ENCODE data around the gene ADIPOR1. TPM values are rescaled to one million over a fixed set of nuclear protein-coding genes. Genes with fewer than 3 reads are reported as not detected.

Gene ADIPOR1
- polyA plus RNA-seq, 2 of the 4 experiments (the other 2 are of a cell fraction), result 56.4 to 131 TPM

DNA sequence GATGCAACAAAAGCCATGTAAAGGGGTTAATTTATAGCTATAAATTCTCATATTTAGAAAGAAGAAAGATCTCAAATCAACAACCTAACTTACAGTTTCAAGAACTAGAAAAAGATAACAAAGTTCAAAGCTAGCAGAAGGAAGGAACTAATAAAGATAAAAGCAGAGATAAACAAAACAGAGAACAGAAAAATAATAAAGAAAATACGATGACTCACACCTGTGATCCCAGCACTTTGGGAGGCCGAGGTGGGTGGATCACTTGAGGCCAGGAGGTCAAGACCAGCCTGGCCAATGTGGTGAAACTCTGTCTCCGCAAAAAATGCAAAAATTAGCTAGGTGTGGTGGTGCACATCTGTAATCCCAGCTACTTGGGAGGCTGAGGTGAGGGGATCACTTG lies 36.6 kb upstream of the ADIPOR1 start:
- Histone ChIP-seq H3K9me3 (no peaks in the 10 kb centered on the region), H3K27ac (no peak overlapping the region), H3K4me1 (no peaks in the 10 kb centered on the region), H3K4me2 (no peak overlapping the region), H3K4me3 (no peak overlapping the region)
- ATAC-seq (no peak), FAIRE-seq (no peak), DNase-seq (ENCODE audit: low read depth in 1 of 2, low spot score in 1 of 2) (no peak)
- TF ChIP-seq HEYL (CRISPR knock-in tag; IDR thresholded peaks at IDR 0.05), result no peak
- ChIA-PET CTCF (interaction anchor here (0.6 to 1.3 kb wide), 3 partner anchors 17 to 108 kb away, joined by 3 to 6 read pairs (median 4); no protein-coding TSS in a partner anchor), POLR2A (interaction anchor here (1.6 kb wide), 1 partner anchor 13 kb away, joined by 6 read pairs; the partner anchor contains the start of gene TMEM183A)
- WGBS (ENCODE audit: missing lambda C conversion rate), result 6% methylated on average over 3 of the region's 3 CpGs

DNA sequence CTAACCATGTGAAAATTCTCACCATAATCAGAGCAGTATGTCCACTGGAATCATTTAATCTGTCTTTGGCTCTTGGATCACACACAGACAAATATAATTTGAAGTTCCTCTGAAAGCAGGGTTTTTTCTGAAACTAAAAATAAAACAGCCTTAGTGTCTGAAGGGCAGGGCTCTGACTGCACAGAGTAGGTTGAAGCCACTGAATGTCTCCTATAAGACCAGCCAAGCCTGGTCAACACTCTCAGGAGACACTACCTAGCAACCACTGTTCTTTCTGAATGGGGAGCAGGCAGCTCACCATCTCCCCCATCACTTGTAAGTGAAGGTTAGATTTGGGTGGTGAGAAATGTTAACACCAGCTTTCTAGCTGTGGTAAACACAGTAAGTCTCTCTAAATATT lies 33.0 kb upstream of the ADIPOR1 start:
- Histone ChIP-seq H3K4me2 (no peak overlapping the region), H3K9me3 (no peaks in the 10 kb centered on the region), H3K4me1 (no peaks in the 10 kb centered on the region), H3K4me3 (no peak overlapping the region), H3K27ac (no peak overlapping the region)
- POLR2A ChIA-PET, result no interaction called here
- TF ChIP-seq, protein P1, sequence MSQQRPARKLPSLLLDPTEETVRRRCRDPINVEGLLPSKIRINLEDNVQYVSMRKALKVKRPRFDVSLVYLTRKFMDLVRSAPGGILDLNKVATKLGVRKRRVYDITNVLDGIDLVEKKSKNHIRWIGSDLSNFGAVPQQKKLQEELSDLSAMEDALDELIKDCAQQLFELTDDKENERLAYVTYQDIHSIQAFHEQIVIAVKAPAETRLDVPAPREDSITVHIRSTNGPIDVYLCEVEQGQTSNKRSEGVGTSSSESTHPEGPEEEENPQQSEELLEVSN (IDR thresholded peaks at IDR 0.05; ENCODE audit: borderline replicate concordance, low read depth), result no peak
- TF ChIP-seq, protein P2, sequence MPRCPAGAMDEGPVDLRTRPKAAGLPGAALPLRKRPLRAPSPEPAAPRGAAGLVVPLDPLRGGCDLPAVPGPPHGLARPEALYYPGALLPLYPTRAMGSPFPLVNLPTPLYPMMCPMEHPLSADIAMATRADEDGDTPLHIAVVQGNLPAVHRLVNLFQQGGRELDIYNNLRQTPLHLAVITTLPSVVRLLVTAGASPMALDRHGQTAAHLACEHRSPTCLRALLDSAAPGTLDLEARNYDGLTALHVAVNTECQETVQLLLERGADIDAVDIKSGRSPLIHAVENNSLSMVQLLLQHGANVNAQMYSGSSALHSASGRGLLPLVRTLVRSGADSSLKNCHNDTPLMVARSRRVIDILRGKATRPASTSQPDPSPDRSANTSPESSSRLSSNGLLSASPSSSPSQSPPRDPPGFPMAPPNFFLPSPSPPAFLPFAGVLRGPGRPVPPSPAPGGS (IDR thresholded peaks at IDR 0.05), result no peak
- no peak for TF ChIP-seq RFX5 (IDR thresholded peaks at IDR 0.05)
- TF ChIP-seq CHD4 (IDR thresholded peaks at IDR 0.05; ENCODE audit: borderline replicate concordance), result no peak
- TF ChIP-seq, protein P3, sequence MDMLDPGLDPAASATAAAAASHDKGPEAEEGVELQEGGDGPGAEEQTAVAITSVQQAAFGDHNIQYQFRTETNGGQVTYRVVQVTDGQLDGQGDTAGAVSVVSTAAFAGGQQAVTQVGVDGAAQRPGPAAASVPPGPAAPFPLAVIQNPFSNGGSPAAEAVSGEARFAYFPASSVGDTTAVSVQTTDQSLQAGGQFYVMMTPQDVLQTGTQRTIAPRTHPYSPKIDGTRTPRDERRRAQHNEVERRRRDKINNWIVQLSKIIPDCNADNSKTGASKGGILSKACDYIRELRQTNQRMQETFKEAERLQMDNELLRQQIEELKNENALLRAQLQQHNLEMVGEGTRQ (IDR thresholded peaks at IDR 0.05), result no peak
- no peak for TF ChIP-seq NR3C1 (IDR thresholded peaks at IDR 0.05)
- no peak for TF ChIP-seq SMC3 (IDR thresholded peaks at IDR 0.05)
- no peak for DNase-seq (ENCODE audit: low read depth in 1 of 2, low spot score in 1 of 2)
- no peak for FAIRE-seq
- no peak for ATAC-seq
- CTCF ChIA-PET, result interaction anchor here (0.5 to 2.5 kb wide), 4 partner anchors 8 to 243 kb away, joined by 3 to 18 read pairs (median 4); no protein-coding TSS in a partner anchor

DNA sequence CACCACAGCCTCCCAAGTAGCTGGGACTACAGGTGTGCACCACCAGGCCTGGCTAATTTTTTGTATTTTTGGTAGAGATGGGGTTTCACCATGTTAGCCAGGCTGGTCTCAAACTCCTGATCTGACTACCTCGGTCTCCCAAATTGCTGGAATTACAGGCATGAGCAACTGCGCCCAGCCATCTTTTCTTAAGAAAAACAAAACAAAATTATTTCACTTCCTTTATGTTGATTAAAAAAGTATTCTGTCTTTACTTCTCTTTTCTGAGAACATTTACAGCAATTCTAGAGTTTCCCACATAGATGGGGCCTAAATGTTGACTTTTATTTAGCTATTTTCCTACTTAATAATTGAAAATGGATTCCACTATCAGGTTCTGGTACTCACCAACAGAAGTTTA lies 31.8 kb upstream of the ADIPOR1 start:
- 77% methylated on average over 2 of the region's 2 CpGs for WGBS (ENCODE audit: missing lambda C conversion rate)
- FAIRE-seq (no peak), ATAC-seq (no peak)

More for the DNA sequence above, 31.8 kb upstream of the ADIPOR1 start:
- H3K27ac ChIP-seq, result no peak overlapping the region
- ChIA-PET POLR2A (no interaction called here), CTCF (interaction anchor here (0.7 to 2.5 kb wide), 7 partner anchors 9 to 812 kb away, joined by 3 to 18 read pairs (median 4); no protein-coding TSS in a partner anchor)
- no peaks in the 10 kb centered on the region for H3K9me3 ChIP-seq
- no peak overlapping the region for H3K4me3 ChIP-seq
- no peak overlapping the region for H3K4me2 ChIP-seq
- H3K4me1 ChIP-seq, result no peaks in the 10 kb centered on the region
- DNase-seq (ENCODE audit: low read depth in 1 of 2, low spot score in 1 of 2), result no peak
- TF ChIP-seq RARB (CRISPR knock-in tag; IDR thresholded peaks at IDR 0.05) (no peak), MYC (IDR thresholded peaks at IDR 0.05; ENCODE audit: borderline replicate concordance, low read length) (no peak), FOSL2 (IDR thresholded peaks at IDR 0.05) (no peak), FOSL2 (CRISPR knock-in tag; IDR thresholded peaks at IDR 0.05) (no peak), RNF2 (IDR thresholded peaks at IDR 0.05; ENCODE audit: borderline replicate concordance, low read depth) (no peak), POLR2AphosphoS2 (conservative IDR thresholded peaks at IDR 0.05; ENCODE audit: low read length) (no peak), HEYL (CRISPR knock-in tag; IDR thresholded peaks at IDR 0.05) (no peak), SMC3 (IDR thresholded peaks at IDR 0.05) (no peak)
- TF ChIP-seq, protein P3 (IDR thresholded peaks at IDR 0.05), result no peak
- TF ChIP-seq, protein P4, sequence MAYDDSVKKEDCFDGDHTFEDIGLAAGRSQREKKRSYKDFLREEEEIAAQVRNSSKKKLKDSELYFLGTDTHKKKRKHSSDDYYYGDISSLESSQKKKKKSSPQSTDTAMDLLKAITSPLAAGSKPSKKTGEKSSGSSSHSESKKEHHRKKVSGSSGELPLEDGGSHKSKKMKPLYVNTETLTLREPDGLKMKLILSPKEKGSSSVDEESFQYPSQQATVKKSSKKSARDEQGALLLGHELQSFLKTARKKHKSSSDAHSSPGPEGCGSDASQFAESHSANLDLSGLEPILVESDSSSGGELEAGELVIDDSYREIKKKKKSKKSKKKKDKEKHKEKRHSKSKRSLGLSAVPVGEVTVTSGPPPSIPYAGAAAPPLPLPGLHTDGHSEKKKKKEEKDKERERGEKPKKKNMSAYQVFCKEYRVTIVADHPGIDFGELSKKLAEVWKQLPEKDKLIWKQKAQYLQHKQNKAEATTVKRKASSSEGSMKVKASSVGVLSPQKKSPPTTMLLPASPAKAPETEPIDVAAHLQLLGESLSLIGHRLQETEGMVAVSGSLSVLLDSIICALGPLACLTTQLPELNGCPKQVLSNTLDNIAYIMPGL (CRISPR knock-in tag; IDR thresholded peaks at IDR 0.05; ENCODE audit: borderline replicate concordance), result no peak
